NCI-H2171 (cell line): ENCODE measurements around the gene RNF144B.
"Not testable (repeated sequence)": the region's sequence is repeated elsewhere in the genome, so short reads cannot be mapped to it uniquely, and the experiment has no call there.

Experiments
- DNase-seq: peaks from one replicate; lab custom pipeline; 2025; lab: John Stamatoyannopoulos, UW

The RNF144B gene

DNA sequence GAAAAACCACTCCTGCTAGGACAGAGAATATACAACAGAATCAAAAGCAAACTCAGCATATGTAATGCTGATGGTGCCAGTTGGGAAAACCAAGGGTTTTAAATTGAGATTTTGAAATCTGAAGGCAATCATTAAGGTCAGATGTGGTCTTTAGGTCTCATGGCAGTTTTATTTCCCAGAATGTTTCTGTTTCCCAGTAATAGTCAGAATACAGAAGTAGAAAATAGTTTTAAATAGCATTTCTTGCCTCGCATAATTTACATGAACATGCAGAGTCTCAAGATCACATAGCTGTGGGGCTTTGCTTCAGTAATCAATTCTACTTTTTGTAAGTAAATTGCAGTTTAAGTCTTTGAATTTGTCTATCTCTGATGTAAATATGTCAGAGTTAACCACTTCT, 58.1 kb downstream of the RNF144B start:
- DNase-seq = no peak

DNA sequence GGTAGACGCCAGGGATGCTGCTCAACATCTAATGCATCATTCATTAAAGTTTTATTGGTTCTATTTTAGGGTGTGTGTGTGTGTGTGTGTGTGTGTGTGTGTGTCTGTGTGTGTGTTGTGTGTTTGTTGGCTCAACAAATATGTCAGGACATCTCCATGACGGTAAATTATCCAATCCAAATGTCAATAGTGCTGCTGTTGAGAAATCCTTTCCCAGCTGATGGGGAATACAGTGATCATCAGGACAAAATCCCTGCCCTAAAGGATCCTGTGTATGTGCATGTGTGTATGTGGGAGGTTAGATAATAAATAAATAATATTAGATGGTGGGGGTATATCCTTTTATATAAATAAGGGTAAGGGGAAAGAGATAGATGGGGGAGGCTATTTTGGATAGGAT, 59.6 kb downstream of the RNF144B start:
- no peak for DNase-seq

DNA sequence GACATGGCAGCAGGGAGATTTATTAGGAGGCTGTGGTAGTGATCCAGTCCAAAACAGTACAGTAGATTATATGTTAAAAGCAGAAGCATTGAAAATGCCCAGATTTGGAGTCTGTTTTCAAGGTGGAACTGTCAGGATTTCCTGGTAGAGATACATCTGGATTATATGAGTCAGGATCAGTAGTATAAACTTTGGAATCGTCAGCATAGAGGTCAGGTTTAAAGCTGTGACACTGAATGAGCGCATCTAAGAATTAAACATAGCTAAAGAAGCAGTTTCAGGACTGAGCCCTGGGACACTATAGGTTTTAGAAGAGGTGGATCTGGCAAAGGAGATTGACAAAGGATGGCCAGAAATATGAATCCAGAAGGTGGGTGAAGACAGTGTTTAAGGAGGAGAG, 60.4 kb downstream of the RNF144B start:
- no peak for DNase-seq

DNA sequence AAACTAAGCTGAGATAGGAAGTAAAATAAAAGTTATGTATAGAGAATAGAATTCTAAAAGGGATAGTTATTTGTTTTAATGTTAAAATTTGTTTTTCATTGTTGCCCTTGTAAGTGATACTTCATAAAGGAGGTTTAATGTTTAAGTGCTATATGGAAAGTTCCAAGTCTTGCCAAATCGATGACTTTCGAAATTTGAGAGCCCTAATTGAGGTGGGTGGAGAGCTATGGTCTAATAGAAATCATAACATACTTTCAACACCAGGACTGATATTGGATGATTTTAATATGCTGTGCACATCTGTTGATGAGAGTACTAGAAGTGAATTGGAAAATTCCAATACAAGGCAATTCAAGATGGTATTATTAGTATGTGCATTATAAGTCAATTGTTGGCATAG, 64.6 kb downstream of the RNF144B start:
- DNase-seq = no peak

DNA sequence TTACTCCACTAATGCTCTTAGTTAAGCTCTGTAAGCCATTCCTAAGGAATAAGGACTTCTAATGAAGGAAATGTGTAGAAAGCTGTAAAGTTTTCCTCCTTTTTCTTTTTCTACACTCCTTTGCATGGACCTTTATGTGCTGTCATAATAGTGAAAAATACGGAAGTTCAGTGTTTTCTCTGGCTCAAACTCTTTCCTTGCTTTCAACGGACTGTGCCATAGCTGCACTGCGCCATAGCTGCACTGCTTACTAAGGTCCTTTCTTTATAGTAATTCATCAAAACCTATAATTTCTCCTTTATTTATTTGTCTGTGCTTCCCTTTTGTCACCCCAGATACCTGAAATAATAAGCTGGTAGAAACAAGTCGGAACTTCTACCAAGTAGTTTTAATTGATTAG, 67.3 kb downstream of the RNF144B start:
- no peak for DNase-seq

DNA sequence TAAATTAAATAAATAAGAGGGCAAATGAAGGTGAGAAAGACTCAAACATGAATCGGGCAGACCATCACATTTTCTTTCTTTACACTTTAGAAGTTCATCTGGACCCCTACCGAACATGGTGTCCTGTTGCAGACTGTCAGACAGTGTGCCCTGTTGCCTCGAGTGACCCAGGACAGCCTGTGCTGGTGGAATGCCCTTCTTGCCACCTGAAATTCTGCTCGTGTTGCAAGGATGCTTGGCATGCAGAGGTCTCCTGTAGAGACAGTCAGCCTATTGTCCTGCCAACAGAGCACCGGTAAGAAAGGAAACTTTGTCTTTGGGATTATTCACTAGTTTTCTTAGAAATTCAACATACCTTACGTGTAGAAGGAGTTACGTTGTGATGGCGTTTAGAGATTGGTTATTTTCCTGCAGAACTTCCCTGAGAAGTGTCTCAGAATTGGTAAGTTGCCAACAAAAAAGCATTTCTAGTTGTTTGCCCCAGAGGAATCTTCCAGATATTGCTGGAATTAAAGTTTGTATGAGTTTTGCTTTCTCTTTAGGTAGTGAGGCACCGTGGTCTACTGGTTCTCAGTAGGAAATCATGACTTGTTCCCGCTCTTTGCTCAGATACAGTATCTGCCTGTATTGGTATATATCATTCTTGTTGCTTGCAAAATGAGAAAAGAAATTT, 70.1 kb downstream of the RNF144B start:
- no peak for DNase-seq

DNA sequence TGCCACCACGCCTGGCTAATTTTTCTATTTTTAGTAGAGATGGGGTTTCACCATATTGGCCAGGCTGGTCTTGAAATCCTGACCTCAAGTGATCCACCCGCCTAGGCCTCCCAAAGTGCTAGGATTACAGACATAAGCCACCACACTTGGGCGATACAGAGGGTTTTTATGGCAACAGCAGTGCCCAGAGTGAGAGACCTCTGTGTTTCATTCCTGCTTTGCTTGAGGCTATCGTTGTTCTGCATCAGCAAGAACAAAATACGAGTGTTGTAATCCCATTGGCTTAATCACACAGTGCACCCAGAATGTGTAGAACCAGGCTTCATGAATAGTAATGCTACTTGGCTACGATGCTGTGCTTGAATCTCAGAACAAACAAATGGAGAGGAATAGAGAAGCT, 70.9 kb downstream of the RNF144B start:
- DNase-seq = not testable (repeated sequence)

DNA sequence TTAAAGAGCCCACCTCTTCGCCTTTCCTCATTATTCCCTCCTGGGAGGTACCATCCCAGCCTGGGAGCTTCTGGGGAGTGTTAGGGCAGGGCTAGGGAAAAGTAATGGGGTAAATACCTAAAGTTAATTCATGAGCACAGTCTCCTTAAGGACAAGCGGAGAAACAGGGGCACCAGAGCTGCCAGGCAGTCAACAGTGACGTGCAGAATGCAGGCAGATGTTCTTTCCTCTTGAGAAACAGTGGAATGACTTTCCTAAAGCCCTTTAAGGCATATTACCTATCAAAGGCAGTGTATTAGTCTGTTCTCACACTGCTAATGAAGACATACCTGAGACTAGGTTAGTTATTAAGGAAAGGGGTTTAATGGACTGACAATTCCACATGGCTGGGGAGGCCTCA, 76.3 kb downstream of the RNF144B start:
- DNase-seq = no peak

DNA sequence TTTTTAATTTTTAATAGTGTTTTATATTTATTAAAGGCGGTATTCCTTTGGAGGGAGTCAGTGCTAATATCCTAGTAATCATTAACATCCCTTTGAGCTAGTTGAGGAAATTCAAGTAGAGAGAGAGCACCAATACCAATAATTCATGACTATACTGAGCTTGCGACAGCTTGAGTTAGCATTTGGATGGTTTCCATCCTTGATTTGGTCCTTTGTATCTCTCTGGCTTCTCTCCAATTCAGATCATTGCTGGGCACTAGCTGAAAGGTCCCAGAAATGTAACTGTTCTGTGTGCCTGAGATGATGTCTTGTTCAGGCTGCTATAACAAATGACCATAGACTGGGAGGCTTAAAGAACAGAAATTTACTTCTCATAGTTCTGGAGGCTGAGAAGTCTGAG, 77.0 kb downstream of the RNF144B start:
- no peak for DNase-seq

DNA sequence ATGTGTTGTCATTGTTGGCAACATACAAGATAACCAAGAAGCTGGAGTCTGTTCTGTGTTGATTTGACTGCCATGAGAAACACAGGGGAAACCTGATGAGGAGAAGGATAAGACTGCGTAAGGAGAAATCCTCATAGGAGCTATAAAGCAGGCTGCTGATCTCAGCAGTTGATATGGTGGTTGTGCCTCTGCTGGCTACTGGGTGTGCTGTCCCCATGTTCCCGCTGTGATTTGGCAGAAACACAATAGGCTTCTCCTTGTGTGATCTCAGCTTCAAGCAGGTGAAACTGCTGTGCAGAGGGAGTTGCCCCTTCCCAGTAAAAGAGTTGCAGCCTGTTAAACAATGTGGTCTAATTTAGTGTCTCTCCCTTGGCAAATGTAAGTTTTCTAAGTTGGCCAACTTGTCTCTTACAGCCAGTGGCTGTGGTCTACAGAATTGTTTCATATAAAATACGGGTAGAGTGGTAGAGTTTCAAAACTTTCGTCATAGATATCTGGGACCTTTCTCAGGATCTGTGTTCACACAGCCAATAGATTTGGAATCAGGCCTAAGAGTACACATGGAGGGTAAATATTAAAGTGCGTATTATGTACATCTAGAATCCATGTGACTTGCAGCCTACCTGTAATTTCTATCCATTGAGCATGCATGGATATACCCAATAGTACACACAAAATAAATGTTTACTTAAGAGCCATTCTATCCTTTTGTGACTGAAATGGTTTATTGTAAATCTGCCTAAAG, 78.4 kb downstream of the RNF144B start:
- no peak for DNase-seq

DNA sequence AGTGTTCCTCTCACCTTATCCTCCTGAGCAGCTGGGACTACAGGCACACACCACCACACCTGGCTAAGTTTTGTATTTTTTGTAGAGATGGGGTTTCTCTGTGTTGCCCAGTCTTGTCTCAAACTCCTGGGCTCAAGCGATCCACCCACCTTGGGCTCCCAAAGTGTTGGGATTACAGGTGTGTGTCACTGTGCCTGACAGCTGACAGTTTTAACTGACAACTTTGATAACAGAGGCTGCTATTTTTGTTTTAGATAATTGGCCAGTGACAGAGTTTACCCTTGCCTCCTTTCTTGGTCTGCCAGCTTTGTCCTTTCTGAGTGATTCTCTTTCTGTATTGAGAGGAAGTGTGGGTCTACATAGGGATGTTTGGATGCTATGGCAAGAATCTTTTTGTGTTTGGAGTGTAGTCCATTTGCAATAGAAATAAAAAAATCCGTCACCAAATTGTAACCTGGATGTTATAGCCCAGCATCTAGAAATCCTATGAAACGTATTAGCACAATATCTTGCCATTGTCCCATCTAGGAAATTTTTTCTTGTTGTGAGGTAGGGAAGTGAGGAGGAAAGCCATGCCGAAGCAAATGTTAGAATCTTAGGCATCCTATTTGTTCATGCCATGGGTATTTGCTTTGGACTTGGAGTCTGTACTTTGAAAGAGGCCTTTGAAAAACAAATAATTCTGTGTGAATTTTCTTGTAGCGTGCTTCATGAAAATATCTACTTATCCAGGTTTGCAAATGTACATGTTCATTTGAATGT, 80.8 kb downstream of the RNF144B start:
- DNase-seq = no peak

DNA sequence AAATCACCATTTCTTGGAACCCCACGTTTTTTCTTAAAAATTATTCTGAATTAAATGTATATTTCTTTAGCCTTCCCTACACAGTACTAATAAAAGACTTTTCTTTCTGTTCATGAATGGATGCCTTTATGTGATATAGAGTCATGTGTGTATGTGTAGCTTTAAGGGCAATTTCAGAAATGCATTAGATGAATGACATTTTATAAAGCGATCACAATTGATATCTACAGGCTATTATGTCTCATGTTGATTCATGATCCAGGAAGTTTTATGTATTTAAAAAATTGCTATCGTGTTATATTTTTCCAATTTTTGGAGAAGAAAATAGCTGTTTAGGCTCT, 81.3 kb downstream of the RNF144B start:
- DNase-seq = no peak

DNA sequence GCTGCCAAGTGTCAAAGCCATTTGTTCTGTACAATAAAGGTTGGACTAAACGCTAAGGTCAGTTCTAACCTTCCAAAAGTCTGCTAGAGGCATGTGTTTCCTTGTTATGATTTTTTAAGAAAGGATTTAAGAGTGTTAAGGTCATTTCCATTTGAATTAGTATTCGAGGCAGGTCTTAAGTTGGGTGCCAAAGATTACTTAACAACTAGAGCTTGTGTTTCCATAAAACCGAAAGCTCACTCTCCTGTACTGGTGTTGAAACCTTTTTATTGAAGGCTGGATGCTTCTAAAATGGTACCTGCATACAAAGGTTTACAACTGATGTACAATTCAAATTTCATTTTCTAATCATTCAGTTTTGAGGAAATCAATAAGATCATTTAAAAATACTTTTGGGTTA, 82.4 kb downstream of the RNF144B start:
- DNase-seq = no peak

DNA sequence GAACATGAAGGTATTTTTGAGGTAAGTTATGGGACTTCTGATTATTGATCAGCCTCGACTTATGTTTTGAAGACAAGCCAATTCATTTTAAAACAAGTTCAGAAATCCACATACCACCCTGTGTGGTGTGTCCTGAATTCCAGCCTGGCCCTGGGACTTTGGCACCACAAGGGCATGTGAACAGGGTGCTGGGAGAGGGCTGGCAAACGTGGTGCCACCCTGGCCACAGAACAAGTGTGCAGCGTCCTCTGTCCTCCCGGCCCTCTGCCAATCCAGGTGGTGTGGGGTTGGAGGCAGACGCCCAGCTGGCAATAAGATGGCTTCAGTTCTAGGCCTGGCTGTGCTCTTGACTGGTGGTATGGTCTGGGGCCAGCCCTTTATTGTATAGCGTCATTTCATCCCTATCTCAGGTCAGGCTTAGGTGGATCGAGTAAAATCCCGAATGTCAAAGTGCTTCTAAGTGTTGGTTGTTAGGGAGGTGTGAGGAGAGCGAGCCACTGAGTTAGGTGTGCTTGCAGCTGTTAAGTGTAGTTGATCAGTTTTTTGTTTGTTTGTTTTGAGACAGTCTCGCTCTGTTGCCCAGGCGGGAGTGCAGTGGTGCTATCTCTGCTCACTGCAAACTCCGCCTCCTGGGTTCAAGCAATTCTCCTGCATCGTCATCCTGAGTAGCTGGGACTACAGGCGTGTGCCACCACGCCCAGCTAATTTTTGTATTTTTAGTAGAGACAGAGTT, 84.2 kb downstream of the RNF144B start:
- DNase-seq = no peak

DNA sequence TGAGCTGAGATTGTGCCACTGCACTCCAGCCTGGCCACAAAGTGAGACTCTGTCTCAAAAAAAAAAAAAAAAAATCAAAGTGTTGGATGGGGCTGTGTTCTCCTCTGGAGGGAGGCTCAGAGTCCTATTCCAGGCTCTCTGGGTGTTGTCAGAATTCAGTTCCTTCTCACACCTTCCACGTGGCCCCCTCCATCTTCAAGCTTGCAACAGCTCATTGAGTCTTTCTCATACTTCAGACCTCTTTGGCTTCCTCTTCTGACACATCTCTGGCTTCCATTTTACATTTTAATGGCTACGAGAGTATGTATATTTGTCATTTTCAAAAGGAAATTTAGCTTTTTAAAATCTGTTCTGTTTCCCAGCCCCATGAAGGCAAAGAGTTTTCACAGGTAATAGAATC, 85.8 kb downstream of the RNF144B start:
- DNase-seq = no peak

DNA sequence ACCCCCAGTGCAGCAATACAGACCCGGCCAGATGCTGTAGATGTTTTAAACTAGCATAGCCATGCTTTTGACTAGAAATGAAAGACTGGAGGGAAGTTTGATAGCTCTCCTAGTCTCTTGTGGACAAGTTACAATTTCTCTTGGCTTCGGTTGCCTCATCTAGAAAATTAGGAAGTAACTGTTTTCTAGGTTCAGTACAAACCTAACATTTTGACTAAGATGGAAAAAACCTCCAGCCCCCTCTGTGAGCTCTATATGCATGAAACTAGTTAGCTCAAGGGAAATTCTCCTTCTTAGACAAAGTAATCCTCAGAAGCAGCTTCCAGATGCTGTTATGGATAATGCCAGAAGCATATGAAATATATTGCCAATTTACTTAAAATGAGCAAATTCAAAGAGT, 86.6 kb downstream of the RNF144B start:
- no peak for DNase-seq

DNA sequence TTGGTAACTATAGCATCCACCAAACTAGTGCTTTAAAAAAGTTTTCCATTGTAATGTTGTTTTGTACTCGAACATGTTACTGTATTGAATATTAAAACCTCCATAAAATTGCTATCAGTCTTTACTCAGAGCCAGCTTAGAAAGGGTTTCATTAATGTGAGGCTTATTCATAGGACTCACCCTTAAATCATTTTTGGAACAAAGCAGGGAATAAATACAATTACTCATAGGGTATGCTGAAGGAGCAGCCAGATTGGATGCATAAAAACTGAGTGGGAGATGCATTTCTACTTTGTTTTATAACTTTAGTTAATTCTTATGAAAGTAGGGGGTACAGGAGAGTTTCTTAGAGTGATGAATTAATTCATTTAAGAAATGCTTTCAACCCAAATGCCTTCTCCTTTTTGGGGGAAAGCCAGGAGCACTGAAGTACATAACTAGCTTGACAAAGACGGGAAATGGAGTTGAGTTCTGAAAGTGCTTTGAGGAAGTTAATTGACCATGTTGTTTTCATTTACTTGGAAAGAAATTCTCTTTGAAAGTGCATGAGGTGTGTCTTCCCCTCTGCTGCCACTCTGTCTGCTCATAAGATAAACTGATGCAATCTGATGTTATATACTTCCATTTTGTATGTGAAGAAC, 90.3 kb downstream of the RNF144B start:
- no peak for DNase-seq

DNA sequence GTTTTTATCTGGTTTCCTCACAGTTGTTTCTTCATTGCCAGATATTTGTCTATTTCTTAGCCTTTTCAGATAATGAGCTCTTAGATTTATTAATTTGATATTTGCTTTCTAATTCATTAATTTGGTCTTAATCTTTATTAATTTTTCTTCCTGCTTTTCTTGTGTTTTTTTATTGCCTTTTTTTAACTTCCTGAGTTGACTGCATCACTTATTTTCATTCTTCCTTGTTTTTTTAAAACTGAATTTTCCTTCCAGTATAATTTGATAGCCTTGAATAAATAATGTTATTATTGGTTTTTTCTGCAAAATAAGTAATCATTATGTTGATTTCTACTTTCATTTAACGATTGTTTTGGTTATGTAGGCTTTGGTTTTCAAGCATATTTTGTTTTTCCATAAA, 91.5 kb downstream of the RNF144B start:
- no peak for DNase-seq

DNA sequence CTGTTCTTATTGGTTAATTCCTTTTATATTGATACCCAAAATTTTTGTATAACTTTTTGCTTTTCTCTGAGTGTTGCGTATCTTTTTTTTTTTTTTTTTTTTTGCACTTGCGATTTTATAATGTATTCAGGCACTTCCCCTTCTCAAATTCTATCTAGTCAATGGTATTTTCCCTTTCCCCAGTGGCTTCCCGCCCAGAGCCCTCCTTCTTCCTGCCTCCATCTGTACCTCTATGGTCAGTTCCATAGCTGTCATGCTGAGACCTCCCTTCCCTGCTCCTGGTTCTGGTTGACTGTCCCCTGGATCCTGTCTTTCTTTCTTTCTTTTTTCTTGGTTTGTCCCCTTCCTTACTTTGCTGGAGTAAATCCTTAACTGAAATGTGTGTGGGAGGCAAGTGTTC, 94.7 kb downstream of the RNF144B start:
- no peak for DNase-seq

DNA sequence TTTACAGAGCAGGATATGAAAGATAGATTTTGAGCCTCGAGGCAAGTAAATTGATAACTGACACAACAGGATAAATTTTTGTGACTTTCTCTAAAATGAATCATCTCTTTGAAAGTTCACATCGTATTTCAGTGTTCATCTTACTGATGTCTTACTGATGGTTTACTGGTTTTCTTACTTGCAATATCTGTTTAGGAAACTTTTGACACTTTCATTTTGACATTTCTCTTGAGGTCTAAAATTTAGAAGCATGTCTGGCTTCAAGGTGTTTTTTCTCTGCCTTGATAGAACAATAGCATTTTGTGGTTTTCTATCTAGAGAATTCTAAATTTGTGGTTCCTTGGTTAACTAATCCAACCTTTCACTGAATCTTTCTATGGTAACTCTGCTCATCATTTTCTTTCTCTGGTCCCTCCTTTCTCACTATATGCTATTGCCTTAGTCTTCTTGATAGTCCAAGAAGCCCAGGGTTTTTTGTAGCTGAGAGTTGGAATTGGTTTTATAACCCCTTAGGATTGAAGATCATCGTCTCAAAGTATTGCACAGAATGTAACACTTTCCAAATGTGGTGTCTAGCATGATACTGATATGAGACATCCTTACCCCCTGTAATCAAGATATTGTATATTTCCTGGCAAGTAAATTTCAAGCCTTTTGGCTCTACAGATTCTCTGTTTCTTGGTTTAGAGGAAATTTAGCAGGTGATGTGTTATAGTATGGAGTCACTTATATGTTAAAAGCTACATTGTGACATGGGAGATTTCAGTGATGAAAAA, 98.7 kb downstream of the RNF144B start:
- no peak for DNase-seq

DNA sequence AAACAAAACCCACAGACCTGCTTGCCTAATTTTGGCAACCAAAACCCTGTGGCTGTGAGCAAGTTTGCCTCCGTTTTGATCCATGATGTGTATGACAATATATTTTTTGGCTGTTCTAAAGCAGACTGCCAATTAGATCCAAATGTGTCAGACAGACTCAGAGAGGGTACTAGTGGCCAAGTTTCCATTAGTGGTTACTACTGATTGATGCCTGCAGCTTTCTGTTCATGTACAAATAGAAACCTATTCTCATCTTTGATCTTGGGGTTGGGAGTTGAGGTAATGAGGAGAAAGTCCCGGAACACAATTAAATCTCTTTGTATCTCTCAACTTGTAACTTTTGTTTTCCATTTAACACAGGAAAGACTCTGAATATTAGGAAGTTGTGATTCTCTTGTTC, 100.9 kb downstream of the RNF144B start:
- DNase-seq = no peak
